OCI-LY3 (cell line): ENCODE results near the gene BRSK1.

Source experiments
- H2AFZ ChIP-seq: fragments of 200-600, 300-600 bp; shearing (Covaris generic); 2 replicates; pipeline ENCODE4 v1.6.0; 2014; ENCODE audit warnings: antibody characterized with exemption, low read depth, low read length
- H3K27ac ChIP-seq: fragments of 200-600, 300-600 bp; sonication (generic); 2 replicates; pipeline ENCODE4 v1.5.1; 2014; ENCODE audit warnings: mild to moderate bottlenecking, low read length, moderate library complexity, mixed read lengths
- H3K27me3 ChIP-seq: fragments of 200-600, 300-600 bp; sonication (generic); 2 replicates; pipeline ENCODE4 v1.6.1; 2014; ENCODE audit warnings: low read depth, low read length, mixed read lengths
- H3K36me3 ChIP-seq: fragments of 200-600, 300-600 bp; sonication (generic); replicated peaks from 2 replicates; pipeline ENCODE3; 2014; ENCODE audit warnings: low read depth, low read length, mixed read lengths
- H3K4me1 ChIP-seq: fragments of 300-600, 200-600 bp; sonication (generic); 2 replicates; pipeline ENCODE4 v1.6.1; 2014; ENCODE audit warnings: low read length, mixed read lengths
- H3K4me2 ChIP-seq: fragments of 200-600, 300-600 bp; sonication (generic); 2 replicates; pipeline ENCODE4 v1.6.1; 2014; ENCODE audit warnings: low read length, mixed read lengths
- H3K4me3 ChIP-seq: fragments of 300-600, 200-600 bp; sonication (generic); 2 replicates; pipeline ENCODE4 v1.5.1; 2014; ENCODE audit warnings: antibody characterized with exemption, mild to moderate bottlenecking, low read length, moderate library complexity
- H3K79me2 ChIP-seq: fragments of 300-600, 200-600 bp; shearing (Covaris generic); 2 replicates; pipeline ENCODE4 v1.6.1; 2014; ENCODE audit warnings: mild to moderate bottlenecking, low read length, mixed read lengths
- H3K9ac ChIP-seq: fragments of 300-600, 200-600 bp; shearing (Covaris generic); 2 replicates; pipeline ENCODE4 v1.6.0; 2014; ENCODE audit warnings: mild to moderate bottlenecking, low read length, moderate library complexity
- H3K9me3 ChIP-seq: fragments of 200-600, 300-600 bp; shearing (Covaris generic); 2 replicates; pipeline ENCODE4 v1.6.1; 2014; ENCODE audit warnings: low read length, mixed read lengths; ENCODE audit not compliant: insufficient read depth
- H4K20me1 ChIP-seq: fragments of 200-600, 300-600 bp; sonication (generic); 2 replicates; pipeline ENCODE4 v1.6.1; 2016; ENCODE audit warnings: low read length, mixed read lengths; ENCODE audit not compliant: insufficient read depth
- CTCF ChIP-seq: fragments of 200-600, 300-600 bp; sonication (generic); IDR thresholded peaks from 2 replicates; pipeline ENCODE4 v1.5.1; 2014; ENCODE audit warnings: antibody characterized with exemption, low read length, low read depth
- EZH2phosphoT487 ChIP-seq: fragments of 200-600 bp; shearing (Covaris generic); IDR thresholded peaks from 2 replicates; pipeline ENCODE4 v1.6.1; 2018; ENCODE audit warnings: antibody characterized with exemption, mixed run types, low read depth

BRSK1 gene

GRCh38 chr19:55272142-55272541, 11.7 kb upstream of the BRSK1 start:
- Histone ChIP-seq H3K36me3 (peaks cover 37% of the 10 kb centered on the region), H3K9ac (no peak overlapping the region), H3K27me3 (no peaks in the 10 kb centered on the region), H3K79me2 (peaks cover 12% of the 10 kb centered on the region), H3K9me3 (no peaks in the 10 kb centered on the region), H3K27ac (no peak overlapping the region), H4K20me1 (no peaks in the 10 kb centered on the region), H3K4me3 (no peak overlapping the region), H3K4me2 (no peak overlapping the region), H2AFZ (no peak overlapping the region), H3K4me1 (peaks cover 35% of the 10 kb centered on the region)
- no peak for TF ChIP-seq EZH2phosphoT487
- no peak for TF ChIP-seq CTCF

- Histone ChIP-seq H3K79me2 (peaks cover 22% of the 10 kb centered on the region), H3K4me1 (peaks cover 45% of the 10 kb centered on the region), H2AFZ (no peak overlapping the region), H3K4me3 (no peak overlapping the region), H3K4me2 (peak overlapping the region; percentile 41), H4K20me1 (no peaks in the 10 kb centered on the region), H3K9me3 (no peaks in the 10 kb centered on the region), H3K9ac (no peak overlapping the region), H3K36me3 (peaks cover 42% of the 10 kb centered on the region), H3K27ac (no peak overlapping the region), H3K27me3 (no peaks in the 10 kb centered on the region)
- TF ChIP-seq EZH2phosphoT487 (no peak), CTCF (no peak)
Observed at GRCh38 chr19:55273978-55274707, 9.7 kb upstream of the BRSK1 start.

- Histone ChIP-seq H2AFZ (no peak overlapping the region), H3K9me3 (no peaks in the 10 kb centered on the region), H4K20me1 (no peaks in the 10 kb centered on the region), H3K4me1 (peaks cover 56% of the 10 kb centered on the region), H3K27ac (peak overlapping the region; percentile 95), H3K4me2 (peak overlapping the region; percentile 83), H3K9ac (peak overlapping the region; percentile 56), H3K36me3 (peaks cover 42% of the 10 kb centered on the region), H3K79me2 (peaks cover 29% of the 10 kb centered on the region), H3K4me3 (peak overlapping the region; percentile 69), H3K27me3 (no peaks in the 10 kb centered on the region)
- TF ChIP-seq CTCF: no peak
- no peak for TF ChIP-seq EZH2phosphoT487
Observed at GRCh38 chr19:55275851-55276719, 7.7 kb upstream of the BRSK1 start.
